ENCODE measurements around the gene CYB5R2. TPM values are rescaled to one million over a fixed set of nuclear protein-coding genes. Genes with fewer than 3 reads are reported as not detected.

The CYB5R2 gene
- total and polyA plus RNA-seq, 9 donors = 11.8 to 32.0 (median 20.7) TPM

GRCh38 chr11:7696424-7696823 lies 23.1 kb upstream of the CYB5R2 start:
- H3K4me1 ChIP-seq (ENCODE audit: insufficient read depth) = no peaks in the 10 kb centered on the region
- no peaks in the 10 kb centered on the region for H3K27me3 ChIP-seq
- 69 to 83% (median 74%) methylated on average over 5 of the region's 5 CpGs for WGBS, 3 donors
- H3K27ac ChIP-seq = no peak overlapping the region
- no peak overlapping the region for H3K4me3 ChIP-seq
- intact Hi-C loops (cut with DNase I) = no loop called here
- TF ChIP-seq, protein P1, sequence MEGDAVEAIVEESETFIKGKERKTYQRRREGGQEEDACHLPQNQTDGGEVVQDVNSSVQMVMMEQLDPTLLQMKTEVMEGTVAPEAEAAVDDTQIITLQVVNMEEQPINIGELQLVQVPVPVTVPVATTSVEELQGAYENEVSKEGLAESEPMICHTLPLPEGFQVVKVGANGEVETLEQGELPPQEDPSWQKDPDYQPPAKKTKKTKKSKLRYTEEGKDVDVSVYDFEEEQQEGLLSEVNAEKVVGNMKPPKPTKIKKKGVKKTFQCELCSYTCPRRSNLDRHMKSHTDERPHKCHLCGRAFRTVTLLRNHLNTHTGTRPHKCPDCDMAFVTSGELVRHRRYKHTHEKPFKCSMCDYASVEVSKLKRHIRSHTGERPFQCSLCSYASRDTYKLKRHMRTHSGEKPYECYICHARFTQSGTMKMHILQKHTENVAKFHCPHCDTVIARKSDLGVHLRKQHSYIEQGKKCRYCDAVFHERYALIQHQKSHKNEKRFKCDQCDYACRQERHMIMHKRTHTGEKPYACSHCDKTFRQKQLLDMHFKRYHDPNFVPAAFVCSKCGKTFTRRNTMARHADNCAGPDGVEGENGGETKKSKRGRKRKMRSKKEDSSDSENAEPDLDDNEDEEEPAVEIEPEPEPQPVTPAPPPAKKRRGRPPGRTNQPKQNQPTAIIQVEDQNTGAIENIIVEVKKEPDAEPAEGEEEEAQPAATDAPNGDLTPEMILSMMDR (IDR thresholded peaks at IDR 0.05) = no peak
- TF ChIP-seq EP300 (IDR thresholded peaks at IDR 0.05) (no peak), POLR2A (IDR thresholded peaks at IDR 0.05) (no peak)
- H3K36me3 ChIP-seq = no peaks in the 10 kb centered on the region
- no peak for DNase-seq
- H3K9me3 ChIP-seq = no peaks in the 10 kb centered on the region

- Histone ChIP-seq H3K4me3 (peak overlapping the region; percentile 5), H3K4me1 (ENCODE audit: insufficient read depth) (no peaks in the 10 kb centered on the region), H3K27me3 (no peaks in the 10 kb centered on the region), H3K36me3 (no peaks in the 10 kb centered on the region), H3K27ac (no peak overlapping the region), H3K9me3 (no peaks in the 10 kb centered on the region)
- TF ChIP-seq POLR2A (IDR thresholded peaks at IDR 0.05) (no peak), EP300 (IDR thresholded peaks at IDR 0.05) (no peak)
- TF ChIP-seq, protein P1 (IDR thresholded peaks at IDR 0.05) = no peak
- intact Hi-C loops (cut with DNase I) = loop anchor here in 1 of 4 donors (5.0 kb wide), 1 partner anchor 597 kb away; no protein-coding TSS in a partner anchor
- no peak for DNase-seq
- WGBS, 3 donors = 60 to 79% (median 69%) methylated on average over 3 of the region's 3 CpGs
Measured at GRCh38 chr11:7694235-7694634, 20.9 kb upstream of the CYB5R2 start.

DNA sequence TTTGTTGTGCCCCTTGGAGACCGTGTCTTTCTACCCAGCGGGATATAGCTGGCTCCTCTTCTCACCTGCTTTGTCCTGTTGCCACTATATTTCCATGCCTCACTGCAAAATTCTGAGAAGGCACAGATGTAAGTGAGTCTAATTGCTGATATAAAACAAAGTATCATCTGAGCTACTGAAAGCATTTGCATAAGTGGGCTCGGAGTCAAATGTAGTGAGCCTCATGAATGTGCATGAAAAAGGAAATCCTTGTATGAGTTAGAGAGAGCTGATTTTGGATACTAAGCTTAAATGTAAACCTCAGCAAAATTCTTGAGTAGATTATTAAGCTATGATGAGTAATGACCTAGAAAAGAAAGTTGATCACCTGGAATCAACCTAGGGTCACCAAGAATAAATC lies 19.1 kb upstream of the CYB5R2 start:
- intact Hi-C loops (cut with DNase I) = loop anchor here in 1 of 4 donors (5.0 kb wide), 1 partner anchor 595 kb away; no protein-coding TSS in a partner anchor
- H3K27me3 ChIP-seq = no peaks in the 10 kb centered on the region
- H3K9me3 ChIP-seq = no peaks in the 10 kb centered on the region
- TF ChIP-seq POLR2A (IDR thresholded peaks at IDR 0.05) (no peak), EP300 (IDR thresholded peaks at IDR 0.05) (no peak)
- TF ChIP-seq, protein P1 (IDR thresholded peaks at IDR 0.05) = no peak
- no peak for DNase-seq
- no peaks in the 10 kb centered on the region for H3K36me3 ChIP-seq
- H3K4me3 ChIP-seq = no peak overlapping the region
- H3K27ac ChIP-seq = no peak overlapping the region
- no peaks in the 10 kb centered on the region for H3K4me1 ChIP-seq (ENCODE audit: insufficient read depth)
- 86 to 94% (median 90%) methylated on average over 3 of the region's 3 CpGs for WGBS, 3 donors

- no peak for DNase-seq
- intact Hi-C loops (cut with DNase I) = loop anchor here in 1 of 4 donors (5.0 kb wide), 1 partner anchor 595 kb away; no protein-coding TSS in a partner anchor
- TF ChIP-seq, protein P1 (IDR thresholded peaks at IDR 0.05) = no peak
- TF ChIP-seq EP300 (IDR thresholded peaks at IDR 0.05) (no peak), POLR2A (IDR thresholded peaks at IDR 0.05) (no peak)
- H3K4me1 ChIP-seq (ENCODE audit: insufficient read depth) = no peaks in the 10 kb centered on the region
- no peaks in the 10 kb centered on the region for H3K36me3 ChIP-seq
- 56 to 62% (median 62%) methylated on average over 6 of the region's 6 CpGs for WGBS, 3 donors
- no peak overlapping the region for H3K27ac ChIP-seq
- no peaks in the 10 kb centered on the region for H3K27me3 ChIP-seq
- H3K4me3 ChIP-seq = no peak overlapping the region
- no peaks in the 10 kb centered on the region for H3K9me3 ChIP-seq
Measured at GRCh38 chr11:7691759-7692350, 18.6 kb upstream of the CYB5R2 start.
